ENCODE data around the gene TRIO.

DNA sequence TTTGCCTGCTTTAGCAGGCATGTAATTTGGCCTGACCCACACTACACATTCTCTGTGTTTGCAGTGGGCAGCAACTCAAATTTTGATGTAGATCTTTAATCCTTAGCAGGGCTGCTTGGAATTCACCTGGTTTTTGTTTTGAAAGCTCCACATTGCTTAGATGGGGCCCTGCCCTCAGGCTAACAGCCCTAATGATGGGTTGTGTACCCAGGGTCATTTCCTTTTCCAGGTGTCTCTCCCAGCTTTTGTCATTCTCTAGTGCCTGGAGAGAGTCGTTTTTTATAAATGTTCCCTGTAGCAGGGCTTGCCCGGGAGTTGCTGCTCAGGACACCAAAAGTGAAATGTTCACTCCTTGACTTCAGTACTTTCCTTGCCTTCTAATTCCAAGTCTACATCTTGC, 126.3 kb downstream of the TRIO start:
- TF ChIP-seq CTCF (IDR thresholded peaks at IDR 0.05) (no peak), RELA (CRISPR knock-in tag; IDR thresholded peaks at IDR 0.05; ENCODE audit: borderline replicate concordance) (no peak), ZBTB21 (CRISPR knock-in tag; IDR thresholded peaks at IDR 0.05; ENCODE audit: borderline replicate concordance) (no peak), MXD4 (CRISPR knock-in tag; IDR thresholded peaks at IDR 0.05; ENCODE audit: borderline replicate concordance) (no peak)
